Epithelial cell of esophagus (primary cell): Measurements from ENCODE around the gene ITGA5.

Experiments
- DNase-seq: peaks from one replicate; pipeline ENCODE4 v3.0.0; 2010; ENCODE audit warnings: low read depth
- H3K4me3 ChIP-seq: 2 replicates; pipeline ENCODE4 v1.5.1; 2011; ENCODE audit warnings: mild to moderate bottlenecking, low read length, control low read depth
- CTCF ChIP-seq: IDR thresholded peaks from 2 replicates; pipeline ENCODE4 v1.5.1; 2011; ENCODE audit warnings: low read depth, mild to moderate bottlenecking, low read length, control low read depth, inconsistent platforms; ENCODE audit not compliant: insufficient read depth; ENCODE audit errors: missing control alignments

The ITGA5 gene

GRCh38 chr12:54455760-54456469 lies 36.8 kb upstream of the ITGA5 start:
- no peak for TF ChIP-seq CTCF
- no peak overlapping the region for H3K4me3 ChIP-seq

DNA sequence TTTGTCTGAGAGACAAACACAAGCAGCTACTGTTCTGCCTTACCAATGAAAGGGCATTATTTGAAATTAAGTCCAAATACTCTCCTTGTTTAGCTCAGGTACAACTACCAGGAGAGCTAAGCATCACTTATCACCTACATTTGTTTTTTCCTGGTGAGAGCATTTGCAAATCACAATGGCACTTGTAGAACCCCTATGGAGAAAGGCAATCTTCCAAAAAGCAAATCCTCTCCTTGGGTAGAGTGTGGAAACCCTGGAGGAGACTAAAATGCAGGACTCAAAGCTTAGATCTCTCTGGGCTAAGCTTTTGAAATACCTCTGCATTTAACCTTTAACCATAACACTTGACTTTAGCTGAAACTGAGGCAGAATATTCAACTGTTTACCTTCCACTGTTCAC lies 33.6 kb upstream of the ITGA5 start:
- no peak overlapping the region for H3K4me3 ChIP-seq
- TF ChIP-seq CTCF, result no peak
- DNase-seq, result no peak

More at GRCh38 chr12:54455760-54456469, 36.8 kb upstream of the ITGA5 start:
- no peak for DNase-seq

- no peak for TF ChIP-seq CTCF
- DNase-seq, result no peak
Measured at GRCh38 chr12:54448344-54448743, 29.3 kb upstream of the ITGA5 start.

DNA sequence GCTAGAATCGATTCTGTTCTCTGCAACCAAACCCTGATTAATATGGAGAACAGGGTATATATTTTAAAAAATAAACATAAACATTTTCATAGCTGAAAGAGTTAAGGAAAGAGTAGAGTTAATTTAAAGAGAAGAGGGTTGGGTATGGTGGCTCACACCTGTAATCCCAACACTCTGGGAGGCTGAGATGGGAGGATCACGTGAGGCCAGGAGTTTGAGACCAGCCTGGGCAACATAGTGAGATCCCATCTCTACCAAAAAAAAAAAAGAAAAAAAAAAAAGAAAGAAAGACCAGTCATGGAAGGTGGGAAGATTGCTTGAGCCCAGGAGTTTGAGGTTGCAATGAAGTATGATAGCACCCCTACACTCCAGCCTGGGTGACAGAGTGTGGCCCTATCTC lies 28.9 kb upstream of the ITGA5 start:
- no peak for TF ChIP-seq CTCF
- H3K4me3 ChIP-seq, result no peak overlapping the region

More at GRCh38 chr12:54448344-54448743, 29.3 kb upstream of the ITGA5 start:
- H3K4me3 ChIP-seq, result no peak overlapping the region

GRCh38 chr12:54444206-54444605 lies 25.1 kb upstream of the ITGA5 start:
- no peak for DNase-seq
- no peak overlapping the region for H3K4me3 ChIP-seq
- no peak for TF ChIP-seq CTCF

More for the DNA sequence above, 28.9 kb upstream of the ITGA5 start:
- DNase-seq, result no peak

- DNase-seq, result no peak
- H3K4me3 ChIP-seq, result no peak overlapping the region
- TF ChIP-seq CTCF, result no peak
Measured at GRCh38 chr12:54443446-54443845, 24.4 kb upstream of the ITGA5 start.

GRCh38 chr12:54442961-54443360 lies 23.9 kb upstream of the ITGA5 start:
- DNase-seq, result no peak
- no peak overlapping the region for H3K4me3 ChIP-seq
- TF ChIP-seq CTCF, result no peak
